OCI-LY3 (cell line): ENCODE data around the gene CCDC13.

Experiments
- H2AFZ ChIP-seq: fragments of 200-600, 300-600 bp; shearing (Covaris generic); 2 replicates; pipeline ENCODE4 v1.6.0; 2014; ENCODE audit warnings: antibody characterized with exemption, low read depth, low read length
- H3K27ac ChIP-seq: fragments of 200-600, 300-600 bp; sonication (generic); 2 replicates; pipeline ENCODE4 v1.5.1; 2014; ENCODE audit warnings: mild to moderate bottlenecking, low read length, moderate library complexity, mixed read lengths
- H3K27me3 ChIP-seq: fragments of 200-600, 300-600 bp; sonication (generic); 2 replicates; pipeline ENCODE4 v1.6.1; 2014; ENCODE audit warnings: low read depth, low read length, mixed read lengths
- H3K36me3 ChIP-seq: fragments of 200-600, 300-600 bp; sonication (generic); replicated peaks from 2 replicates; pipeline ENCODE3; 2014; ENCODE audit warnings: low read depth, low read length, mixed read lengths
- H3K4me1 ChIP-seq: fragments of 300-600, 200-600 bp; sonication (generic); 2 replicates; pipeline ENCODE4 v1.6.1; 2014; ENCODE audit warnings: low read length, mixed read lengths
- H3K4me2 ChIP-seq: fragments of 200-600, 300-600 bp; sonication (generic); 2 replicates; pipeline ENCODE4 v1.6.1; 2014; ENCODE audit warnings: low read length, mixed read lengths
- H3K4me3 ChIP-seq: fragments of 300-600, 200-600 bp; sonication (generic); 2 replicates; pipeline ENCODE4 v1.5.1; 2014; ENCODE audit warnings: antibody characterized with exemption, mild to moderate bottlenecking, low read length, moderate library complexity
- H3K79me2 ChIP-seq: fragments of 300-600, 200-600 bp; shearing (Covaris generic); 2 replicates; pipeline ENCODE4 v1.6.1; 2014; ENCODE audit warnings: mild to moderate bottlenecking, low read length, mixed read lengths
- H3K9ac ChIP-seq: fragments of 300-600, 200-600 bp; shearing (Covaris generic); 2 replicates; pipeline ENCODE4 v1.6.0; 2014; ENCODE audit warnings: mild to moderate bottlenecking, low read length, moderate library complexity
- H3K9me3 ChIP-seq: fragments of 200-600, 300-600 bp; shearing (Covaris generic); 2 replicates; pipeline ENCODE4 v1.6.1; 2014; ENCODE audit warnings: low read length, mixed read lengths; ENCODE audit not compliant: insufficient read depth
- H4K20me1 ChIP-seq: fragments of 200-600, 300-600 bp; sonication (generic); 2 replicates; pipeline ENCODE4 v1.6.1; 2016; ENCODE audit warnings: low read length, mixed read lengths; ENCODE audit not compliant: insufficient read depth
- CTCF ChIP-seq: fragments of 200-600, 300-600 bp; sonication (generic); IDR thresholded peaks from 2 replicates; pipeline ENCODE4 v1.5.1; 2014; ENCODE audit warnings: antibody characterized with exemption, low read length, low read depth
- EZH2phosphoT487 ChIP-seq: fragments of 200-600 bp; shearing (Covaris generic); IDR thresholded peaks from 2 replicates; pipeline ENCODE4 v1.6.1; 2018; ENCODE audit warnings: antibody characterized with exemption, mixed run types, low read depth

CCDC13 gene

GRCh38 chr3:42795621-42796181 is 22.6 kb upstream of the CCDC13 start:
- no peak overlapping the region for H2AFZ ChIP-seq
- no peak overlapping the region for H3K27ac ChIP-seq
- H3K4me1 ChIP-seq: no peaks in the 10 kb centered on the region
- no peak overlapping the region for H3K4me2 ChIP-seq
- no peak overlapping the region for H3K9ac ChIP-seq
- peaks cover 29% of the 10 kb centered on the region for H3K79me2 ChIP-seq
- H3K4me3 ChIP-seq: no peak overlapping the region
- peaks cover 12% of the 10 kb centered on the region for H3K36me3 ChIP-seq
- H4K20me1 ChIP-seq: 0 out of 2 replicates have a peak, but pooled peaks cover 2% of the 10 kb centered on the region
- no peak for TF ChIP-seq EZH2phosphoT487
- no peak for TF ChIP-seq CTCF
- no peaks in the 10 kb centered on the region for H3K9me3 ChIP-seq
- H3K27me3 ChIP-seq: no peaks in the 10 kb centered on the region

GRCh38 chr3:42790714-42791229 is 17.7 kb upstream of the CCDC13 start:
- no peak overlapping the region for H3K27ac ChIP-seq
- peaks cover 13% of the 10 kb centered on the region for H3K36me3 ChIP-seq
- peaks cover 9% of the 10 kb centered on the region; the same call in 1 of the 2 replicates for H3K79me2 ChIP-seq
- H3K9ac ChIP-seq: no peak overlapping the region
- no peak overlapping the region for H3K4me3 ChIP-seq
- H3K9me3 ChIP-seq: no peaks in the 10 kb centered on the region
- H4K20me1 ChIP-seq: 0 out of 2 replicates have a peak, but pooled peaks cover 4% of the 10 kb centered on the region
- no peak overlapping the region for H3K4me2 ChIP-seq
- H2AFZ ChIP-seq: no peak overlapping the region
- H3K4me1 ChIP-seq: no peaks in the 10 kb centered on the region
- H3K27me3 ChIP-seq: no peaks in the 10 kb centered on the region
- TF ChIP-seq EZH2phosphoT487 (no peak), CTCF (no peak)

GRCh38 chr3:42786631-42787030 is 13.6 kb upstream of the CCDC13 start:
- Histone ChIP-seq H3K9me3 (no peaks in the 10 kb centered on the region), H3K27me3 (no peaks in the 10 kb centered on the region), H4K20me1 (0 out of 2 replicates have a peak, but pooled peaks cover 4% of the 10 kb centered on the region), H3K9ac (no peak overlapping the region), H2AFZ (no peak overlapping the region), H3K4me1 (no peaks in the 10 kb centered on the region), H3K4me2 (no peak overlapping the region), H3K36me3 (peaks cover 21% of the 10 kb centered on the region), H3K27ac (no peak overlapping the region), H3K4me3 (no peak overlapping the region), H3K79me2 (no peaks in the 10 kb centered on the region; the same call in 1 of the 2 replicates)
- TF ChIP-seq EZH2phosphoT487 (no peak), CTCF (no peak)

- Histone ChIP-seq H3K9me3 (no peaks in the 10 kb centered on the region), H3K27ac (no peak overlapping the region), H3K4me2 (no peak overlapping the region), H3K4me3 (no peak overlapping the region), H3K79me2 (no peaks in the 10 kb centered on the region; the same call in 1 of the 2 replicates), H3K4me1 (no peaks in the 10 kb centered on the region), H2AFZ (no peak overlapping the region), H3K27me3 (no peaks in the 10 kb centered on the region), H4K20me1 (0 out of 2 replicates have a peak, but pooled peaks cover 4% of the 10 kb centered on the region), H3K36me3 (peaks cover 21% of the 10 kb centered on the region), H3K9ac (no peak overlapping the region)
- no peak for TF ChIP-seq EZH2phosphoT487
- TF ChIP-seq CTCF: no peak
Measured at GRCh38 chr3:42786212-42786611, 13.2 kb upstream of the CCDC13 start.
